GM18909 (cell line): ENCODE results near the gene FAM234A.
"Not testable (repeated sequence)": the region's sequence is repeated elsewhere in the genome, so short reads cannot be mapped to it uniquely, and the experiment has no call there.

Source experiments
- ATAC-seq: cut with Tn5 transposase; IDR thresholded peaks from one replicate; pipeline ENCODE4 v1.9.1; 2021; ENCODE audit warnings: mild to moderate bottlenecking; ENCODE audit not compliant: unreplicated experiment, poor library complexity

FAM234A gene

GRCh38 chr16:263944-264343 lies 29.3 kb downstream of the FAM234A start:
- ATAC-seq: no peak

DNA sequence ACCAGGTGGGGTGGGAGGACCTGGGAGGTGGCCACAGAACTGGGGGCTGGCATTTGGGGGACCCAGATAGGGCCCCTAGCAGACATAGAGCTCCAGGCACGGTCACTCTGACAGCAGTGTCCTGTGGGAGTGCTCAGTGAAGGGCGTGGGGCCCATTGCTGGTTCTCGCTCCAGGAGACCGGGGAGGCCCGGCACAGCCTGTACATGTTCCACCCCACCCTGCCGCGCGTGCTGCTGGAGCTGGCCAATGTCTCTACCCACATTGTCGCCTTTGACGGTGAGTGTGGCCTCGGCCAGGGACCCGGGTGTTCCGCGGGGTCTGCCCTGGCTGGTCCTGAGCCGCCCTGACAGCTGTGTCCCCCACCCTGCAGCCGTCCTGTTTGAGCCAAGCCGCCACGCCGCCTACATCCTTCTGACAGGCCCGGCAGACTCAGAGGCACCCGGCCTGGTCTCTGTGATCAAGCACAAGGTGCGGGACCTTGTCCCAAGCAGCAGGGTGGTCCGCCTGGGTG lies 29.9 kb downstream of the FAM234A start:
- ATAC-seq: no peak

GRCh38 chr16:265002-265529 lies 30.4 kb downstream of the FAM234A start:
- ATAC-seq: no peak

- ATAC-seq: no peak
Observed at GRCh38 chr16:265711-266110, 31.1 kb downstream of the FAM234A start.

GRCh38 chr16:266258-267164 lies 31.9 kb downstream of the FAM234A start:
- no peak for ATAC-seq

- not testable (repeated sequence) for ATAC-seq
Observed at GRCh38 chr16:267562-267961, 32.9 kb downstream of the FAM234A start.

GRCh38 chr16:268141-269053 lies 33.8 kb downstream of the FAM234A start:
- no peak for ATAC-seq

DNA sequence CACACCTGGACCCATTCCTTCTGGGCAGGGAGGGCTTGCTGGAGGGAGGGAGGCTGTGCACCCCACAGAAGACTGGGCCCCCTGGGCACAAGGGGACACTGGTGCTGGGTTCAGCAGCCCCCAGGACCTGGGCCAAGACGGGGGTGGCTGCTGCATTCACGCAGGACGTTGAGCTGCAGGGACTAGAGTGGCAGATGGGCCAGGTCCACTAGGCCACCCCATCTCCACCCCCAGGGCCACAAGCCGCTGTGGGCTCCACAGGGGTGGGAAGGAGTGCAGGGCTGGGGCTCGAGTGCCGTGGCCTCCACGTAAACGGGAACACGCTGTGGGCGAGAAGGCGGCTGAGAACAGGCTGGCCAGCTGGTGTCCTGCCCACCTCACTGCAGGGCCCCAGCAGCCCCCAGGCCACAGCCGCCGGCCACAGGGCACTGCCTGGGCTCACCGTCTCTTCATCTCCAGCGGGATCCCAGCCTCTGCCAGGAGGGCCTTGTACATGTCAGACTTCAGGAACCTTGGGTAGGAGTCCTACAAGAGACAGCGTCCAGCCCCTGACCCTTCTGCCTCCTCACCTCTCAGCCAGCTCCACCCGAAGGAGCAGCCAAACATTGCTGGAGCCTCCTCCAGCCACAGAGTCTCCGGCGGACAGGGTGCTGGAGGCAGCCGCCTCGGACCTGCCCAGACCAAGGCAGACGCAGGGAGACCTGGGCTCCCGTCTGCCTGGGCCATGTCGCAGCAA lies 34.6 kb downstream of the FAM234A start:
- ATAC-seq: no peak

- no peak for ATAC-seq
Observed at GRCh38 chr16:270381-271255, 36.0 kb downstream of the FAM234A start.

DNA sequence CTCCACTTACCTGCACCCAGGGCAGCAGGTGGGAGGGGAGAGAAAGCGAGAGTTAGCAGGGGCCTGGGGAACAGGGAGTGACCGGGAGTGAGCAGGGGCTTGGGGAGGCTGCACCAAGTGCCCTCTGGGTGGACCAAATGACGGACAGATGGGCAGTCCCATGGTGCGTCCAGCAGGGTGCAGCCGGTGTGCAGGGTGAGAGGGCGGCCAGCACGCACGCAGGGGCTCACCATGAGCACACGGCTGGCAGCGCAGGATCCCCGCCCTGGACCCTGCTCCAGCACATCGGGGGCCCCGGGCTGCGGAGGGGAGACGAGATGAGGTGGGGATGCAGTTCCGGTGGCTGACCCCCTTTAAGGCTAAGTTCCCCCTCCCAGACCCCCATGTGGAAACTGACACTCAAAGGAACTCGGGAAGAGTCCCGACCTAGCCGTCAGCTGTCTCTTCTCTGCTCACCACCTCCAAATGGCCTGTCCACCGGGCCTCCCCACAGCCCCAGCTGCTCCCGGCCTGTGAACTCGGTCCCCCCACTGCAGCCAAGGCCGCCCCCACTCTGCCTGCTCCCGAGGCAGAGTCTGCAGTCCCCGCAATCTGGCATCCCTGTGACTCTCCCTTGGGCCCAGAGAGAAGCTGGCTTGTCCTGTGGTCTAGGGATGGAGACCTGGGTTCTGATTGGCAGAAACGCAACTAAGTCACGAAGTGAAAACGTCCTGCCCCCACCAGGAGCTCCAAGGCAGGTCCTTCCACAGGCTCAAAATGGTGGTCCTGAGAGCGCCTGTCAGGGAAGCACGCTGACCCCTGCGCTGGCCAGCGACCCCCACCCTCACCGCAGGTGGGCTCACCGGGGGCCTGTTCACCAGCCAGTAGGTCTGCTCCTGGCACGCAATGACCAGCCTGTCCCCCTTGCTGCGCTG lies 38.3 kb downstream of the FAM234A start:
- ATAC-seq: no peak

DNA sequence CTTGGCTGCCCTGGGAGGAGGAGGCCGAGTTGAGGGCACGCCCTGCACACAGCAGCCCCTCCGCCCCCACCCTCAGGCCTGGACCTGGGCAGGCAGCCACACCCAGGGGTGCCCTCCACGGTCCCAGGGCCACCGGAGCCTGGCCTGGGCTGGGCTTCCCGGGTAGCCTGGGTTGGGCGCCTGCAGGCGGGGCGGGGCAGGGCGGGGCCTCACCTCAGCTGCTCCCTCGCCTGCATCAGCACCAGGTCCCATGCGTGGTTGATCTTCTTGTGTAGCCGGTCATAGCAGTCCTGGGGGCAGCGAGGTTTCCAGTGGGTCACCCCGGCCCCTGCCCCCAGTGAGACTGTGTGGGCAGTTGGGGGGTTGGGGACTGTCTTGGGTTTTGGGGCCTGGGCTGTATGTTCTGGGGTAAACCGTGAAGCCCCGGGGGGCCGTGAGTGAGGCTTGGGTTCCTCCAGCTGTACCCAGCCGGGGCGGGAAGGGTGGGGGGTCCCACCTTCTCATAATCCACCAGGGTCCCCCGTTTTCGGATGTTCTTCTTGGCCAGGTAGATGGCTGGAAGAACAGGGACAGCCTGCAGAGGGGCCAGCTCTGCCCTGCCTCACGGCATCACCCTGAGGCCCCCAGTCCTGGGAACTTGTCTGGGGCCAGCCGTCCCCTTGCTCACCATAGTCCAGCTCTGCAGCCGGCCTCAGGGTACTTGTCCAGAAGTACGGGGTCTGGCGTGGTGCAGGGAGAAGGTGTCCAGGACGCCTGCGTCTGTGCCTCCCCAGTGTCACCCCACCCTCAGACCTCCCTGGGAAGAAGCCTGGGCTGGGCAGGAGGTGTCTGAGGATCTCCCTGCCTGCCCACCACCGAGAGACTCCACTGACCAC lies 39.2 kb downstream of the FAM234A start:
- ATAC-seq: no peak

DNA sequence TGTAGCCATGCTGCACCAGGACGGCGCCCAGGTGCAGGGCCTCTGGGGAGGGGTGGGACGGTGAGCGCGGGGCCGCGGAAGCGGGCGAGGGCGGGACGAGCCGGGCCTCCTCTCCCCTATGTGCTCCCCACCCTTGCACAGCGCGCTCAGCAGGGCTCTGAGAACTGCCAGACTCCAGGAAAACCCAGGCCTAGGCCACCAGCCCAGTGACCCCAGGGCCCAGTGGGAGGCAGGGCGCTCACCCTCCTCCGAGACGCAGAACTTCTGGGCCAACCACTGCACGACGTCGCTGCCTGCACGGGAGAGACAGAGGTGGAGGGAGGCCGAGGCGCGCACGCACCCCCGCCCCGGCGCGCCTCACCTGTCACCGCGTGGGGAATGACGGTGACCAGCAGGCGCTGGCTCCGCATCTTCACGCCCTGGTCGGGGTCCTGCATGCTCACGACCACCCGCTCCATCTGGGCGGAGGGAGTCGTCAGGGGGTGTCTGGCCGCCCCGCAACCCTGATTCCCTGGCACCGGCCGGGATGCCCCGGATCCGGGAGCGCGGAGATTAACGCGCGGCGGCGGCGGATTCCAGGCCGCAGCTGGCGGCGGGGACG lies 40.5 kb downstream of the FAM234A start:
- ATAC-seq: no peak

DNA sequence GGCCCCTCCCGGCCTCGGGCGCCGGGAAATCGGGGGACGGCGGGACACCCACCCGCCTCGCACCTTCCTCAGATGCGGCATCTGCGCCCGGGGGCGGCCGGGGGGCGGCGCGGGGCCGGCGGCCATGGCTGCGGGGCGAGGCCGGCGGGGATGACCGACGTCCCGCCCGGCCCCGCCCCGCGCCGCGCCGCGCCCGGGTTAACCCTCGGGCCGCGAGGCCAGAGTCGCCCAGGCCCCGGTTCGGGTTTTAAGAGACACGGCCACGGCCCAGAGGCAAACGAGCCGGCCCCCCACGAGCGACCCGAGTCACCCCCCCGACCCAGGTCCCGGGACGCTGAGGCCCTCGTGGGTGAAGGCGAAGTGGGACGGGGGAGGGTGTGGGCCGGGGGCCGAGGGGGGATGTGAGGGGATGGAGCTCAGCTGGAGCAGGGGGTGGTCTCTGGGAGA lies 41.2 kb downstream of the FAM234A start, which contains the start of gene RGS11:
Gene RGS11, minus strand, starts transcription at position 159 of the 447 bp plus-strand sequence. Its CDS starts 33 bp downstream, at position 126.
- ATAC-seq: no peak

- no peak for ATAC-seq
Observed at GRCh38 chr16:276426-277077, 41.9 kb downstream of the FAM234A start.

DNA sequence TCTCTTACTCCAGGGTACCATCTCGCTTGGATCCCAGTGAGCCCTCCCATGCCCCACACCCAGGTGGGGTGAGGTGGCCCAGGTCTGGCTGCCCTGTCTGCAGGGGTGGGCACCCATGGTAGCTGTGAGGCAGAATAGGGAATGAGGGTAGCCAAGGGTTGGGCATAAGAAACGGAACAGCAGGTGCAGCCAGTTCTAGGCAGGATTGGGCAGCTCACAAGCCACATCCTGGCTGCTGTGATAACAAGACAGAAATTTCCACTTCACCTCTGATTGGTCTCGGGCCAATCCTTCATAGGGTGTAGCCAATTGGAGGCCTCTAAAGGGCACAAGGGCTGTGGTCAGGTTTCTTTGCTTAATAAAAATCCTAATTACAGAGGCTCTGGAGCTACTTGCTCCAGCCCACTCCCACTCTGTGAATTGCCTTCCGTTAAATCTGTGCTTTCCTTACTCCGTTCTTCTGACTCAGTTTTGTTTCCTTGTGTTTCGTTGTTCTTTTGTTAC lies 44.3 kb downstream of the FAM234A start:
- ATAC-seq: no peak

DNA sequence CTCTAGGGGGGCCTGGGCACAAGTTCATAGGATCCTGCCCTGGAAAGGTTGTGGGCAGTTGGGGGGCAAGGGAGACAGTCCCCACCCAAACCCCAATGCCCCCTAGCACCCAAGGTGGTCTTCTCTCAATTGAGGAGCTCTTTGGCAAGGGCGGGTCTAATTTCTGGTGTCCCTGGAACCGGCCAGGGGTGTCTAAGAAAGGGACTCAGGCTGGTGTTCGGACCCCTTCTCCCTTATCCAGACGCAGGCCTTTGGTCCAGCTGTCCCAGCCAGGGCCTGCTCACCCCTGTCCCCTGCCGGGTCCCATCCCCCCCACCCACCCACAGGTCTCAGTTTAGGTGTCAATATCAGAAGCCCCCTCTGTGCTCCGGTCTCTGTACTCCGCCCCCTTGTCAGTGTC lies 44.9 kb downstream of the FAM234A start:
- no peak for ATAC-seq
